Chondrocyte (in vitro differentiated cells): ENCODE data around the gene UMAD1. TPM values are rescaled to one million over a fixed set of nuclear protein-coding genes. Genes with fewer than 3 reads are reported as not detected.

Experiments
- DNase-seq: peaks from one replicate; pipeline ENCODE4 v3.0.0; 2021; ENCODE audit warnings: mixed read lengths, low spot score
- H3K27ac Mint-ChIP-seq: one replicate; pipeline ENCODE4 v1.8.0; 2021; ENCODE audit warnings: mild to moderate bottlenecking, moderate library complexity, mixed read lengths; ENCODE audit not compliant: unreplicated experiment
- H3K27me3 Mint-ChIP-seq: 2 replicates; pipeline ENCODE4 v1.8.0; 2021; ENCODE audit warnings: low read depth, mixed read lengths
- H3K36me3 Mint-ChIP-seq: 2 replicates; pipeline ENCODE4 v1.8.0; 2021; ENCODE audit warnings: low read depth, mixed read lengths
- H3K4me1 Mint-ChIP-seq: 2 replicates; pipeline ENCODE4 v1.8.0; 2021; ENCODE audit warnings: low read depth, mild to moderate bottlenecking, mixed read lengths
- H3K4me3 Mint-ChIP-seq: one replicate; pipeline ENCODE4 v1.8.0; 2021; ENCODE audit warnings: mild to moderate bottlenecking, moderate library complexity, mixed read lengths; ENCODE audit not compliant: unreplicated experiment
- H3K9me3 Mint-ChIP-seq: 2 replicates; pipeline ENCODE4 v1.8.0; 2021; ENCODE audit warnings: low read depth, mixed read lengths
- total RNA-seq: library from RNA; stranded (reverse); gene quantifications from 3 replicates; pipeline ENCODE4 v1.2.1, GENCODE V29; 2021
- TF ChIP-seq, protein P1 (sequence below): fragments of 200-600 bp; sonication (generic); IDR thresholded peaks from 2 replicates; pipeline ENCODE4 v1.5.0; 2021; ENCODE audit warnings: antibody characterized with exemption, mild to moderate bottlenecking, moderate library complexity

UMAD1 gene
- total RNA-seq, 1 donor from 2014 or later, result 5.5 TPM

DNA sequence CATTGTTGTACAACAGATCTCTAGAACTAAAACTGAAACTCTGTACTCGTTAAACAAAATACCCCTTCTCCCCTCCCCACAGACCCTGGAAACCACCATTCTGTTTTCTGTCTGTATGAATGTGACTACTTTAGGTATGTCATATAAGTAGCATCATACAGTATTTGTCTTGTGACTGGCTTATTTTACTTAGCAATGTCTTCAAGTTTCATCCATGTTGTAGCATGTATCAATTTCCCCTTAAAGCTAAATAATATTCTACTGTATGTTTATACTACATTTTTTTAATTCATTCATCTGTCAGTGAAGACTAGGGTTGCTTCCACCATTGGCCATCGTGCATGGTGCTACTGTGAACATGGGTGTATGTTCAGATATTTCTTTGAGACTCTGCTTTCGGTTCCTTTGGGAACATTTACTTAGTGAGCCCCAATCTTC lies 149.0 kb downstream of the UMAD1 start:
- no peak for DNase-seq
- no peaks in the 10 kb centered on the region for H3K27me3 Mint-ChIP-seq
- TF ChIP-seq, protein P1, sequence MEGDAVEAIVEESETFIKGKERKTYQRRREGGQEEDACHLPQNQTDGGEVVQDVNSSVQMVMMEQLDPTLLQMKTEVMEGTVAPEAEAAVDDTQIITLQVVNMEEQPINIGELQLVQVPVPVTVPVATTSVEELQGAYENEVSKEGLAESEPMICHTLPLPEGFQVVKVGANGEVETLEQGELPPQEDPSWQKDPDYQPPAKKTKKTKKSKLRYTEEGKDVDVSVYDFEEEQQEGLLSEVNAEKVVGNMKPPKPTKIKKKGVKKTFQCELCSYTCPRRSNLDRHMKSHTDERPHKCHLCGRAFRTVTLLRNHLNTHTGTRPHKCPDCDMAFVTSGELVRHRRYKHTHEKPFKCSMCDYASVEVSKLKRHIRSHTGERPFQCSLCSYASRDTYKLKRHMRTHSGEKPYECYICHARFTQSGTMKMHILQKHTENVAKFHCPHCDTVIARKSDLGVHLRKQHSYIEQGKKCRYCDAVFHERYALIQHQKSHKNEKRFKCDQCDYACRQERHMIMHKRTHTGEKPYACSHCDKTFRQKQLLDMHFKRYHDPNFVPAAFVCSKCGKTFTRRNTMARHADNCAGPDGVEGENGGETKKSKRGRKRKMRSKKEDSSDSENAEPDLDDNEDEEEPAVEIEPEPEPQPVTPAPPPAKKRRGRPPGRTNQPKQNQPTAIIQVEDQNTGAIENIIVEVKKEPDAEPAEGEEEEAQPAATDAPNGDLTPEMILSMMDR, result no peak
- H3K4me1 Mint-ChIP-seq, result peaks cover 11% of the 10 kb centered on the region
- H3K4me3 Mint-ChIP-seq, result no peak overlapping the region
- H3K9me3 Mint-ChIP-seq, result no peaks in the 10 kb centered on the region
- H3K27ac Mint-ChIP-seq, result no peak overlapping the region
- H3K36me3 Mint-ChIP-seq, result no peaks in the 10 kb centered on the region

DNA sequence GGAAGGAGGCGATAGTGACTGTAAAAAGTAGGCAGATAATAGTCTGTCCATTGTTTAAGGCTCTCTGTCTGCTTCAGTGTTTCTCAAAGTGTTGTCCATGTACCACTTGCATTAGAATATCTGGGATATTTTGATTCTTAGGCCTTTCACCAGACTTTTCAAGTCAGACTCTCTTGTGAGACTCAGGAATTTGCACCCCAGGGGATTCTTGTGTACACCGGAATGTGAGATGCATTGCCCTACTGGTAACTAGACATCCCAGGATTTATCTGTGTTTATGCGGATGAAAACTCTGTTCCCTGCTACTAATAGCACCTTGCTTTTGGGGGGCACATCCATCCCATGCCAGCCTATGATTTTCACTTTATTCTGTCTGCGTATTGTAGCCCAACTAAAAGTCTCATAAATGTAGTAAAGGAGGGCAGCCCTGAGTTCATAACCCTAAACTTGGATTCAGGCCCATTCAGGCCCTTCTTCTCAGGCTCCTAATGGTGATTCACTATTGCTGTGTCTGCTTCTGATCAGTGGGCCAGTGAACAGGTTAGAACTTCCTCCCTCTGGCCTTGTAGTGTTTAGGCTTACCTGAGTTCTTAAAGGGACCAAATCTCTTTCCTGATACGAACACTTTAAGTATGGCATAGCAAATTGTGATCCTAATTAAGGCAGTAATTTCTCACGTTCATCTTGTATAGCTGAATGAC lies 149.6 kb downstream of the UMAD1 start:
- TF ChIP-seq, protein P1, result no peak
- Mint-ChIP-seq H3K4me1 (peaks cover 11% of the 10 kb centered on the region), H3K4me3 (no peak overlapping the region), H3K27me3 (no peaks in the 10 kb centered on the region), H3K27ac (no peak overlapping the region), H3K36me3 (no peaks in the 10 kb centered on the region), H3K9me3 (no peaks in the 10 kb centered on the region)
- DNase-seq, result no peak

DNA sequence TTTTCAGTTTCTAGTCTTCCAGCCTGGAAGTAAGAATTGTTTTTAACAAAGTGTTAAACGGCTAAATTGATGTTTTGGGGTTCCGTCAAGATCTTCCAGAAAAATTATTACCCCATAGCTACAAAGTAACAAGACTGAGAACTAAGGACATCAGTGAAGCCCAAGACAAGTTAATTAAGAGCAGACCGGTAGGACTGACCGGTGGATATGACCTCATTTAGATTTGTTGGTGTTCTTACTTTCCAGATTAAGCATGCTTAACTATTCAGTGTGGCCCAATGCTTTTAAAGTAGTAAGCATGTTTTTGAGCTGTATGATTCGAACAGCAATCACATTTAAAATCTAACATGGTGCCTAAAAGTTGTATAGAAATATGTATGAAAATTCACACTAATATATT lies 151.0 kb downstream of the UMAD1 start:
- TF ChIP-seq, protein P1, result no peak
- Mint-ChIP-seq H3K4me1 (peaks cover 16% of the 10 kb centered on the region), H3K36me3 (no peaks in the 10 kb centered on the region), H3K9me3 (no peaks in the 10 kb centered on the region), H3K27ac (no peak overlapping the region), H3K27me3 (no peaks in the 10 kb centered on the region), H3K4me3 (no peak overlapping the region)
- no peak for DNase-seq

DNA sequence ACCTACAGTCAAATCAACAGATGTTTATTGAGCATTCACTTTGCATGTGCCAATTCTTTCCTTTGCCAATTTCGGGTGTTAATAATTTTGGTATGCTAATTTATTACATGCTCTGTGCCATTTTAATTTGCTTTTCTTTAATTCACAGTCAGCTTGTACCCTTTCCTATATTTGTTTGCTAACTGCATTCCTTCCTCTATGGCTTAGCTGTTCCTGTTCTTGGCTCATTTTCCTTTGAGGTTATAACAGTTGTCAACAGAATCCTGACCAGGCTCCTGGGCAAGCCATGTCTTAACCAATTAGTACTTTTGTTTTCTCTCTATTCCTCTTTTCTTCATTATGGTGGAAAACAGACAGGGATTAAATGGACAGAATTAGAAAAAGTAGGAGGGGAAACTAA lies 151.5 kb downstream of the UMAD1 start:
- Mint-ChIP-seq H3K4me1 (peaks cover 16% of the 10 kb centered on the region), H3K9me3 (no peaks in the 10 kb centered on the region), H3K27me3 (no peaks in the 10 kb centered on the region), H3K36me3 (no peaks in the 10 kb centered on the region), H3K4me3 (no peak overlapping the region), H3K27ac (no peak overlapping the region)
- TF ChIP-seq, protein P1, result no peak
- DNase-seq, result no peak

DNA sequence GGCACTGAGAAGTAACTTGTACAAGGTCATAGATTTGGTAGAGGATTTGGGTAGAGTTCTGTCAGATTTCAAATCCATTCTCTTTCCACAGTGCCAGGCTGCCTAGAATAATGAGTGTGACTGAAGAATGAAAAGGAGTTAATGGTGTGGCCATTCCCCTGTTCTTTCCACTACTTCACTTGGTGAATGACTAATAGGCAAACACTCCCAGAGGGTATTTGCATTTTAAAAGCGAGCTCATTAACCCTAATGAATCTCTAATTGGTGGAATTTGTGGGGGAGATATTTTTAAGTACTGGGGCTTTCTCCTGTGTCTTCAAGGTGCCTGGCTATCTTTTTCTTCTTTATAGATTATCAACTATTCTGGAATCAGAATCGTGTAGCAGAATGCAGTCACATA lies 152.7 kb downstream of the UMAD1 start:
- H3K9me3 Mint-ChIP-seq, result no peaks in the 10 kb centered on the region
- TF ChIP-seq, protein P1, result no peak
- H3K36me3 Mint-ChIP-seq, result peaks cover 4% of the 10 kb centered on the region
- H3K4me1 Mint-ChIP-seq, result peaks cover 16% of the 10 kb centered on the region
- H3K27me3 Mint-ChIP-seq, result no peaks in the 10 kb centered on the region
- H3K27ac Mint-ChIP-seq, result no peak overlapping the region
- DNase-seq, result no peak
- H3K4me3 Mint-ChIP-seq, result no peak overlapping the region
